Activated gamma-delta T cell treated with Interleukin-2 at 50 U/mL for 16 hours (primary cell): ENCODE data around the gene EPHA3.

Experiments used
- DNase-seq: peaks from one replicate; pipeline ENCODE4 v3.0.0-alpha.2; 2020

Gene EPHA3

GRCh38 chr3:89107461-89108290 is at the start of gene EPHA3:
Gene EPHA3, plus strand, starts transcription at chr3:89107621. Its CDS starts 128 bp downstream, at chr3:89107749.
- no peak for DNase-seq

GRCh38 chr3:89058371-89058770 is 49.0 kb upstream of the EPHA3 start:
- DNase-seq = no peak

DNA sequence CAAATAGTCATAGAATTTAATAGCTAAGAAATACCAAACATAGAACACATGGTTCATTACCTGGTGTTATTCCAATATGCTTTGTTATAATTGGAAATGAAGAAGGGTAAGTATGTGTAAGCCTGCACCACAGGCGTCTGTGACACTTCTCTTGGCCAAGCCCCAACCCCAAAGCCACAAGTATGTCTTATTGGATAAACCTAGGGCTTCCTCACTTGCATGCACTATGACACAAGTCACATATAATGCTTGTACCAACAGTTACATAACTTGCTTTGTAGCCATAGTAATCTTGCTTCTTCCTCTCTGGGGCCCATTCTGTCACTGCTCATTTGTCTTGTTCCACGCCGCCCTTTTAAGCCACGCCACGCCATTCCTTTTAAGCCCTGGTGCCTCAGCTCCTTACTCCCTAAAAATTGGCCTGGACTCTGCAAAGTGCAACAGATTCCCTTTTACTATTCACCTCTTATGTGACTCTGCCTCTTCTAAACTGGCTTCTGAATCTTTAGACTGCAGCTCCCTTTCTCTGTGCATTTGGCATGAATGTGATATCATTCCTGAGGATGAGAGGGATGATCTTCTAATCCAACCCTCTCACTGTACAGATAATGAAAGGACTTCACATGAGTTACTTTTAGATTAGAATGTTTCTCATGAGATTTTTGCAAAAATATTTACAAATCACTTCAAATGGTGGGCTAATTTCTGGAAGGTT is 48.1 kb upstream of the EPHA3 start:
- no peak for DNase-seq

DNA sequence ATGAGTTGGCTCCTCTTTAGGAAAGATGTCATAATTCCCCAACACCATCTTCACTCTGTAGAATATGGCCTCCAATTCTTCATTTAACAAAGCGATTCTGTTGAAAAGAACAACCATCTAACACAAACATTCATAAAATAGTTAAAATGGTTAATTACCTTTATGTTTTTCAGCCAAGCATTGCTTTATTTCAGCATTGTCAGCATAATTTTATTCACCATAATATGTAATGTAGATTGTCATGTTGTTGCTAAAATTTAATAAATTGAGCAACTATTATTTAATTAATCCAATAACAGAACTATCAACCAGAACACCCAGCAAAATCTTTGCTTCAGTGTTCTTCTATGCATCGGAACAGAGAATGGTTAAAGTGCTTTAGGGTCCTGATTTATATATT is 46.2 kb upstream of the EPHA3 start:
- no peak for DNase-seq

DNA sequence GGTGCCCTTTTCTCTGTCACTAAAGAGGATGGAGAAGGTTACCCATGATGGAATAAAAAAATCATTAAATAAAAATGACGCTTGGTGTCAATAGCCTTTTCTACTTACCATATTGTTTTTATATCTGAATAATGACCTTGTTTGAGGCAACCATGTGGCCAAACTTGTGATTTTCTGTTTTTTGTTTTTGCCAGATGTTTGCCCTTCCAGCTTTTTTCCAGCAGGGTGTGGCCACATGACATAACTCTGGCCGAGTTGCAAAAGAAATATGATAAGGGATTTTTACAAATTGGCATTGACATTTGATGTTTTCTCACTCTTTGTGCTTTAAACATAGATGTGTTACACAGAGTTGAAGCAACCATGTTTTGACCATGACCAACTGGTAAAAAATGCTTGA is 39.7 kb upstream of the EPHA3 start:
- DNase-seq = no peak

- no peak for DNase-seq
Measured at GRCh38 chr3:89072642-89073041, 34.8 kb upstream of the EPHA3 start.

GRCh38 chr3:89079944-89080343 is 27.5 kb upstream of the EPHA3 start:
- DNase-seq = no peak

GRCh38 chr3:89087851-89088250 is 19.6 kb upstream of the EPHA3 start:
- DNase-seq = no peak

- no peak for DNase-seq
Measured at GRCh38 chr3:89098173-89098572, 9.2 kb upstream of the EPHA3 start.

- no peak for DNase-seq
Measured at GRCh38 chr3:89098964-89099585, 8.3 kb upstream of the EPHA3 start.

DNA sequence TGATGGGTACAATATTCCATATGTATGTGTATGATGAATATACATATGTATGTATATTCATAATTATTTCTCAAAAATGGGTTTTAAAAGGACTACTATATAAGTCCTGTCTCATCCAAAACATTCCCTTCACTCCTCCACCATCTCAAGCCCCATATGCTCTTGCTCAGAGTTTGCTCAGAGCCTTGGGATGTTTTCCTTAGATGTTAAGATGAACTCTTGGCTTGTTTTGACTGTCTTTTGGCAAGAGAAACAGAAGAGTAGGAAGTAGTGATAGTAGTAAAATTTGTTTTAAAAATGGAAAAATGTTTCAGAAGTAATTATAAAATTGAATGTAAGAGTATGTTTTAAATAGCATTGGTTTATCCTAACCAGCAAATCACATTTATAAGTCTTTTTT is 6.2 kb upstream of the EPHA3 start:
- DNase-seq = no peak

- DNase-seq = no peak
Measured at GRCh38 chr3:89101921-89102320, 5.5 kb upstream of the EPHA3 start.

DNA sequence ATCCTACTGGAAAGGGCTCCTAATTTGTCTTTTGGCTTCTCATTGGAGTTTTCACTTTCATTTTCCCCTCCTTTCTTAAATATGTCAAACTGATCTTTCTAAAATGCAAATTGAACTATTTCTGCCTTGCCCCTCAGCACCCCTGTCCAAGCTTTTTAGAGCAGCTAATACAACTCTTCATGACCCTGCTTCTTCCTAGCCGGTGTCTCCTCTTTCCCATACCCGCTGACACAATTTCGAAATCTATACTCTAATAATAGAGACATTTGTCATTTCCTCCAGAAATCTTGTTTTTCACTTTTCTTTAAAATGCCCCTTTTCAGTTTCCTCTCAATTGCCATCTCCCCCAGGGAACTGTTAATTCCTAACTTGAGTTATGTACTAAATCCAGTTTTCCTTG is 2.9 kb upstream of the EPHA3 start:
- no peak for DNase-seq

DNA sequence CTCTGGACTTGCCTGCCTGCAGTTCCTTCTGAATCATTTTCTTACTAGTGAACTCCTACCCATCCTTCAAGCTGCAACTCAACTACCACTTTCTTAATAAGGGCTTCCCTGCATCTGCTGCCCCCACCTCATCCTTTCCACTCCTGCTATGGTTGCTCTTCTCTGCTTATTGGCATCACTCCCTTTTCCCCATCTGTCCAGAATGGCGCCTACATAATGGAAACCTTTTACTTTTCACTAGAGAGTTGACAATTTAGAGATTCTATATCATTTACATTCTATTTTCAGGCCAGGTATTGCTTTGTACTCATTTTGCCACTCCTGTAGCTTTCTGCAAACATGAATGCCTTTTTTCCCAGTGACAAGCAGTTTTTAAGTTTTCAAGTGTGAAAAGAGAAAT is 1.9 kb upstream of the EPHA3 start:
- no peak for DNase-seq

GRCh38 chr3:89108291-89108550 is 800 bp downstream of the EPHA3 start:
- no peak for DNase-seq

- DNase-seq = no peak
Measured at GRCh38 chr3:89113344-89113743, 5.9 kb downstream of the EPHA3 start.

GRCh38 chr3:89113893-89114840 is 6.7 kb downstream of the EPHA3 start:
- no peak for DNase-seq

- no peak for DNase-seq
Measured at GRCh38 chr3:89114841-89115223, 7.4 kb downstream of the EPHA3 start.

- DNase-seq = no peak
Measured at GRCh38 chr3:89116476-89116875, 9.1 kb downstream of the EPHA3 start.

DNA sequence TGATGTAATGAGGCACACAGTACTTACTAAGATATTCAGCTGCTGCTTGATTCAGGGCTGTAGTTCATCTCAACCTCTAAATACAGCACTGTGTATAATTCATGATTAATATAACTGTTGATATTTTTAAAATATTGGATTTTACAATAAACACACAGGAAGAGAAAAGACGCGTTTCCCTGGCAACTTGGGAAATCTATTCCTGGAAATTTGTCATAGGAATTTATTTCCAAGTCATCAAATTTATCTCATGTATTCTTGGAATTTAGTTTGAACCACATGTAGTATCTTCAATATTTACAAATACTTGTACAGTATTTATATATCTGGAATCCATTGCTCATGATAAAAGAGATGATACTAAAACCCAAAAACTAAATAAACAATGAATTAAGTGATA is 30.6 kb downstream of the EPHA3 start:
- DNase-seq = no peak

DNA sequence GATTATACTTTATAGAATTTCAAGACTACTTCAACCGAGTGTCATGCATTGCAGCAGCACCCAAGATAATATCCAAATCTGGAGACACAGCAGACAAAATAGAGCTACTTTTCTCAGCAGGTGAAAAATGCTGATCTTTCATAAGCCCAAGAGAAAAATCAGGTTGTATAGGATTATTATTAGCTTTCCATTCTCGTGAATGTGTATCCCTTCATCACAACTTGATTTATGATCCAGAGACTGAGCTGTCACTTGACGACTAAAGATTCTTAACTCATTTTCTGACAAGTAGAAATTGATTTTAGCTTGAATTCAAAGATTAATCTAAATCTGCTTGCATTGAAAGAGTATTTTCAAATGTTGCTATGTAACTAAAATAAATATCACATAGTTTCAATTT is 32.4 kb downstream of the EPHA3 start:
- DNase-seq = no peak

- DNase-seq = no peak
Measured at GRCh38 chr3:89144080-89144479, 36.7 kb downstream of the EPHA3 start.

DNA sequence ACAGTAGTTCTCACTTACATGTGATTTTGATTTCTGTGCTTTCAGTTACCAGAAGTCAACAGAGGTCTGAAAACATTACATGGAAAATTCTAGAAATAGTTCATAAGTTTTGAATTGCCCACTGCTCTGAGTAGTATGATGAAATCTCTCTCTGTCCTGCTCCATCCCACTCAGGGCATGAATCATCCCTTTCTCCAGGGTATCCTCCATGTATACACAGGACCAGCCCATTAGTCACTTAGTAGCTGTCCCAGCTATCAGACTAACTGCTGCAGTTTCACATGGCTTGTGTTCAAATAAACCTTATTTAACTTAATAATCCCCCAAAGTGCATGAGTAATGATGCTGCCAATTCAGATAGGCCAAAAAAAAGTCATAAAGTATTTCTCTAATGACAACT is 38.6 kb downstream of the EPHA3 start:
- no peak for DNase-seq
